ENCODE results near the gene INPPL1.

The INPPL1 gene

DNA sequence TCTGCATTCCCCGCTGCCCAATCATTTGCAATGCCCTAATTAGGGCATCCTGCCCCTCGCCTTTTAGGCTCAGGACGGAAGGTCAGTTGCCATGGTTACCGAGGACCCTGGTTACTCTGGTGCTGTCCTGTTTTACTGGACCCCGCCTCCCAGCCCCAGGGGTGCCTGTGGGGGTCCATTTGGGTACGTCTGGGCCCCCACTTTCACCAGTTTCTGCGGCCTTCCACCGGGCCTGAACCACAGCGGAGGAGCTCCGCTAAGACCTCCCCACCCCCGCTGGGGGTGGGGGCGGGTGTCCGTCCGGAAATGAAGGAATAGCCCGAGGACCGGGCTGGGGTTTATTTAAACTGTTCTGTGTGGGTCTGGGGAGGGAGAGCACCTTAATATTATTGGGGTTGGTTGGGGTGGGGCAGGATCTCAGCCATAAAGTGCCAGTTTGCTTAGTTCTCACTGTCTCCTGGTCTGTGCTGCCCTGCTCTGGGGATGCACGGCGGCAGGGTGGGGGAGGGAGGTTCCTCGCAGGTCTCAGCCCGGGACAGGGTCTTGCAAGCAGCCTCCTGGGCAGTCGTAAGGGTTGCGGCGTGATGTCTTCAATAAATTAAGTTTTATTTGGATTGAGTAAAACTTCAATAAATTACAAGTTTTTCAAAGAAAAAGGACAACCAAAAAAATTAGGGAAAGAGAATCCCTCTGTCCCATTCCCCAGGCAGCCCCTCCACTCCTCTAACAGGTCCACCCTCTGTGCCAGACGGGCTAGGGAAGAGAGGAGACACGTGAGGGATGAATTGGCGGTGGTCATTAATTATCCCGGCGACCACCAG is 14.1 kb downstream of the INPPL1 start:
- no peak for DNase-seq (ENCODE audit: low read depth in 1 of 2, low spot score in 1 of 2)
- H3K27me3 ChIP-seq (ENCODE audit: insufficient read depth, poor library complexity, severe bottlenecking): peaks cover 39% of the 10 kb centered on the region
- no peak overlapping the region for H3K27ac ChIP-seq (replicated peaks)
- TF ChIP-seq POLR2AphosphoS5 (IDR thresholded peaks at IDR 0.05; ENCODE audit: low read depth) (no peak), GABPA (IDR thresholded peaks at IDR 0.05; ENCODE audit: low read depth) (no peak), SPI1 (IDR thresholded peaks at IDR 0.05; ENCODE audit: borderline replicate concordance, low read depth) (no peak)
- TF ChIP-seq, protein P1, sequence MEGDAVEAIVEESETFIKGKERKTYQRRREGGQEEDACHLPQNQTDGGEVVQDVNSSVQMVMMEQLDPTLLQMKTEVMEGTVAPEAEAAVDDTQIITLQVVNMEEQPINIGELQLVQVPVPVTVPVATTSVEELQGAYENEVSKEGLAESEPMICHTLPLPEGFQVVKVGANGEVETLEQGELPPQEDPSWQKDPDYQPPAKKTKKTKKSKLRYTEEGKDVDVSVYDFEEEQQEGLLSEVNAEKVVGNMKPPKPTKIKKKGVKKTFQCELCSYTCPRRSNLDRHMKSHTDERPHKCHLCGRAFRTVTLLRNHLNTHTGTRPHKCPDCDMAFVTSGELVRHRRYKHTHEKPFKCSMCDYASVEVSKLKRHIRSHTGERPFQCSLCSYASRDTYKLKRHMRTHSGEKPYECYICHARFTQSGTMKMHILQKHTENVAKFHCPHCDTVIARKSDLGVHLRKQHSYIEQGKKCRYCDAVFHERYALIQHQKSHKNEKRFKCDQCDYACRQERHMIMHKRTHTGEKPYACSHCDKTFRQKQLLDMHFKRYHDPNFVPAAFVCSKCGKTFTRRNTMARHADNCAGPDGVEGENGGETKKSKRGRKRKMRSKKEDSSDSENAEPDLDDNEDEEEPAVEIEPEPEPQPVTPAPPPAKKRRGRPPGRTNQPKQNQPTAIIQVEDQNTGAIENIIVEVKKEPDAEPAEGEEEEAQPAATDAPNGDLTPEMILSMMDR (IDR thresholded peaks at IDR 0.05; ENCODE audit: insufficient read depth, low read length): no peak
- TF ChIP-seq, protein P2, sequence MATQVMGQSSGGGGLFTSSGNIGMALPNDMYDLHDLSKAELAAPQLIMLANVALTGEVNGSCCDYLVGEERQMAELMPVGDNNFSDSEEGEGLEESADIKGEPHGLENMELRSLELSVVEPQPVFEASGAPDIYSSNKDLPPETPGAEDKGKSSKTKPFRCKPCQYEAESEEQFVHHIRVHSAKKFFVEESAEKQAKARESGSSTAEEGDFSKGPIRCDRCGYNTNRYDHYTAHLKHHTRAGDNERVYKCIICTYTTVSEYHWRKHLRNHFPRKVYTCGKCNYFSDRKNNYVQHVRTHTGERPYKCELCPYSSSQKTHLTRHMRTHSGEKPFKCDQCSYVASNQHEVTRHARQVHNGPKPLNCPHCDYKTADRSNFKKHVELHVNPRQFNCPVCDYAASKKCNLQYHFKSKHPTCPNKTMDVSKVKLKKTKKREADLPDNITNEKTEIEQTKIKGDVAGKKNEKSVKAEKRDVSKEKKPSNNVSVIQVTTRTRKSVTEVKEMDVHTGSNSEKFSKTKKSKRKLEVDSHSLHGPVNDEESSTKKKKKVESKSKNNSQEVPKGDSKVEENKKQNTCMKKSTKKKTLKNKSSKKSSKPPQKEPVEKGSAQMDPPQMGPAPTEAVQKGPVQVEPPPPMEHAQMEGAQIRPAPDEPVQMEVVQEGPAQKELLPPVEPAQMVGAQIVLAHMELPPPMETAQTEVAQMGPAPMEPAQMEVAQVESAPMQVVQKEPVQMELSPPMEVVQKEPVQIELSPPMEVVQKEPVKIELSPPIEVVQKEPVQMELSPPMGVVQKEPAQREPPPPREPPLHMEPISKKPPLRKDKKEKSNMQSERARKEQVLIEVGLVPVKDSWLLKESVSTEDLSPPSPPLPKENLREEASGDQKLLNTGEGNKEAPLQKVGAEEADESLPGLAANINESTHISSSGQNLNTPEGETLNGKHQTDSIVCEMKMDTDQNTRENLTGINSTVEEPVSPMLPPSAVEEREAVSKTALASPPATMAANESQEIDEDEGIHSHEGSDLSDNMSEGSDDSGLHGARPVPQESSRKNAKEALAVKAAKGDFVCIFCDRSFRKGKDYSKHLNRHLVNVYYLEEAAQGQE (IDR thresholded peaks at IDR 0.05; ENCODE audit: insufficient replicate concordance, low read depth): no peak
- H3K4me3 ChIP-seq (replicated peaks; ENCODE audit: insufficient read depth, low read length): no peak overlapping the region

GRCh38 chr11:72239313-72239848 is 14.8 kb downstream of the INPPL1 start:
- peaks cover 42% of the 10 kb centered on the region for H3K27me3 ChIP-seq (ENCODE audit: insufficient read depth, poor library complexity, severe bottlenecking)
- no peak for DNase-seq (ENCODE audit: low read depth in 1 of 2, low spot score in 1 of 2)
- H3K27ac ChIP-seq (replicated peaks): no peak overlapping the region
- no peak overlapping the region for H3K4me3 ChIP-seq (replicated peaks; ENCODE audit: insufficient read depth, low read length)
- TF ChIP-seq, protein P1 (IDR thresholded peaks at IDR 0.05; ENCODE audit: insufficient read depth, low read length): no peak
- peak; percentile 41; the same call in 1 of the 2 replicates for TF ChIP-seq POLR2AphosphoS5 (IDR thresholded peaks at IDR 0.05; ENCODE audit: low read depth)

DNA sequence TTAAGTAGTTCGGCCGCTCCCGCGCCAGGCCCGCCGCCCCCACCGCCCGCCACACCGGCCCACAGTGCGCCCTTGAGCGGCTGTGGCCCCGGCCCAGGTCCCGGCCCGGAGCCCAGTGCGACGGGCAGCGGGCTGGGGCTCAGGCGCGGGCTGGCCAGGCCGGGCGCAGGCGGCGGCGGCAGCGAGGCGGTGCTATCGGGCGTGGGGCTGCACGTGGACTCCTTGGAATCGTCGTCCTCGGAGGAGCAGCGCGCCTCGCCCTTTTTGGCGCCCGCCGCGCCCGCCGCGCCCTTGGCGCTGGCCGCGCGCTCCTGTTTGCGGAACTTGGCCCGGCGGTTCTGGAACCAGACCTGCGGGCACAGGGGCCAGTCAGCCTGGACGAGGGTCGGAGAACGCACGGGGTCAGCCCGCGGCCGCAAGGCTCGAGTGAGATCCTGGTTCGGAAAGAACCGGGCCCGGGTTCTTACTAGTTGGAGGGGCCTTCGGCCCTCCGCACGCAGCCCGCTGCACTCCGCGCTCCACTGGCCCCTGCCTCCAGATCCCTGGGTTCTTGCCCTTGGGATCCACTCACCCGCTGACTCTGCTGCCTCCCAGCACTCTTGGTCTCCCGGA is 15.4 kb downstream of the INPPL1 start:
- no peak overlapping the region for H3K27ac ChIP-seq (replicated peaks)
- no peak overlapping the region for H3K4me3 ChIP-seq (replicated peaks; ENCODE audit: insufficient read depth, low read length)
- TF ChIP-seq, protein P1 (IDR thresholded peaks at IDR 0.05; ENCODE audit: insufficient read depth, low read length): no peak
- TF ChIP-seq GABPA (IDR thresholded peaks at IDR 0.05; ENCODE audit: low read depth): no peak
- TF ChIP-seq, protein P2 (IDR thresholded peaks at IDR 0.05; ENCODE audit: insufficient replicate concordance, low read depth): no peak
- TF ChIP-seq POLR2AphosphoS5 (IDR thresholded peaks at IDR 0.05; ENCODE audit: low read depth): no peak
- TF ChIP-seq SPI1 (IDR thresholded peaks at IDR 0.05; ENCODE audit: borderline replicate concordance, low read depth): no peak
- peaks cover 48% of the 10 kb centered on the region for H3K27me3 ChIP-seq (ENCODE audit: insufficient read depth, poor library complexity, severe bottlenecking)
- peak in 1 of 2 experiments; percentile 23 for DNase-seq (ENCODE audit: low read depth in 1 of 2, low spot score in 1 of 2)
